ENCODE results near the gene NANP. TPM values are rescaled to one million over a fixed set of nuclear protein-coding genes. Genes with fewer than 3 reads are reported as not detected.

The NANP gene
- total RNA-seq, 1 donor from 2014 or later = 7.6 TPM

GRCh38 chr20:25622049-25622448, 1.8 kb downstream of the NANP start:
- no peaks in the 10 kb centered on the region for H3K27me3 Mint-ChIP-seq (ENCODE audit: low read depth)
- no peaks in the 10 kb centered on the region for H3K36me3 Mint-ChIP-seq (ENCODE audit: low read depth)
- H3K4me1 Mint-ChIP-seq (ENCODE audit: low read depth) = peaks cover 19% of the 10 kb centered on the region
- peak overlapping the region; percentile 84 for H3K4me3 Mint-ChIP-seq (ENCODE audit: unreplicated experiment)
- no peak for DNase-seq (ENCODE audit: low spot score)
- no peaks in the 10 kb centered on the region for H3K9me3 Mint-ChIP-seq (ENCODE audit: low read depth)
- TF ChIP-seq CTCF (IDR thresholded peaks at IDR 0.05) = no peak
- H3K27ac Mint-ChIP-seq (ENCODE audit: unreplicated experiment) = peak overlapping the region; percentile 98

- no peak for DNase-seq (ENCODE audit: low spot score)
- Mint-ChIP-seq H3K4me3 (ENCODE audit: unreplicated experiment) (no peak overlapping the region), H3K27ac (ENCODE audit: unreplicated experiment) (no peak overlapping the region), H3K9me3 (ENCODE audit: low read depth) (no peaks in the 10 kb centered on the region), H3K36me3 (ENCODE audit: low read depth) (peaks cover 4% of the 10 kb centered on the region), H3K27me3 (ENCODE audit: low read depth) (no peaks in the 10 kb centered on the region), H3K4me1 (ENCODE audit: low read depth) (peaks cover 17% of the 10 kb centered on the region)
- no peak for TF ChIP-seq CTCF (IDR thresholded peaks at IDR 0.05)
These were observed 4.3 kb downstream of the NANP start for GRCh38 chr20:25619514-25619913.

GRCh38 chr20:25608774-25609173, 15.0 kb downstream of the NANP start:
- Mint-ChIP-seq H3K27me3 (ENCODE audit: low read depth) (no peaks in the 10 kb centered on the region), H3K4me1 (ENCODE audit: low read depth) (no peaks in the 10 kb centered on the region), H3K4me3 (ENCODE audit: unreplicated experiment) (no peak overlapping the region), H3K27ac (ENCODE audit: unreplicated experiment) (no peak overlapping the region), H3K36me3 (ENCODE audit: low read depth) (peaks cover 4% of the 10 kb centered on the region), H3K9me3 (ENCODE audit: low read depth) (no peaks in the 10 kb centered on the region)
- TF ChIP-seq CTCF (IDR thresholded peaks at IDR 0.05) = no peak
- no peak for DNase-seq (ENCODE audit: low spot score)

- Mint-ChIP-seq H3K9me3 (ENCODE audit: low read depth) (no peaks in the 10 kb centered on the region), H3K36me3 (ENCODE audit: low read depth) (no peaks in the 10 kb centered on the region), H3K4me3 (ENCODE audit: unreplicated experiment) (no peak overlapping the region), H3K4me1 (ENCODE audit: low read depth) (no peaks in the 10 kb centered on the region), H3K27ac (ENCODE audit: unreplicated experiment) (no peak overlapping the region), H3K27me3 (ENCODE audit: low read depth) (no peaks in the 10 kb centered on the region)
- TF ChIP-seq CTCF (IDR thresholded peaks at IDR 0.05) = no peak
- DNase-seq (ENCODE audit: low spot score) = no peak
These were observed 17.6 kb downstream of the NANP start for GRCh38 chr20:25606094-25606695.

- Mint-ChIP-seq H3K9me3 (ENCODE audit: low read depth) (no peaks in the 10 kb centered on the region), H3K27ac (ENCODE audit: unreplicated experiment) (no peak overlapping the region), H3K4me3 (ENCODE audit: unreplicated experiment) (no peak overlapping the region), H3K36me3 (ENCODE audit: low read depth) (no peaks in the 10 kb centered on the region), H3K4me1 (ENCODE audit: low read depth) (no peaks in the 10 kb centered on the region), H3K27me3 (ENCODE audit: low read depth) (no peaks in the 10 kb centered on the region)
- DNase-seq (ENCODE audit: low spot score) = no peak
- TF ChIP-seq CTCF (IDR thresholded peaks at IDR 0.05) = no peak
These were observed 18.7 kb downstream of the NANP start for GRCh38 chr20:25605148-25605547.
